ENCODE data around the gene DPP4.
"Not testable (repeated sequence)": the region's sequence is repeated elsewhere in the genome, so short reads cannot be mapped to it uniquely, and the experiment has no call there.

DPP4 gene

DNA sequence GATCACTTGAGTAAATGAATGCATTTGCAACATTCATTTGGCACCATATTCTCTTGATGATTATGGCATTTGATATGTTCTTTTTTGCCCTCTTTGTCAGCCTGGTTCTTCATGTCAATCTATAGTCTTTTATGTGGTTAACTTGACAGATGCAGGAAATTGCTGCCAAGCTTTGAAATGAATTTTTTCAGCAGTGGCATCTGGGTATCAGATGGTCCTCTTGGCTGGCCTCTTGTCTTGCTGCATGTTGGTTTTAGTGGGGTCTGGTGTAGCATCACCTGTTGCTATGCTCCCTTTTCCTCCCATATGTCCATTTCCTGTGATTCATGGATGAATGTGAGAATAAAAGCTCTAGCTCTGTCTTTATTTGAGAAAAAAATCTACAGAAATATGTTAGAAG lies 119.9 kb downstream of the DPP4 start:
- DNase-seq (ENCODE audit: low read depth) = no peak

DNA sequence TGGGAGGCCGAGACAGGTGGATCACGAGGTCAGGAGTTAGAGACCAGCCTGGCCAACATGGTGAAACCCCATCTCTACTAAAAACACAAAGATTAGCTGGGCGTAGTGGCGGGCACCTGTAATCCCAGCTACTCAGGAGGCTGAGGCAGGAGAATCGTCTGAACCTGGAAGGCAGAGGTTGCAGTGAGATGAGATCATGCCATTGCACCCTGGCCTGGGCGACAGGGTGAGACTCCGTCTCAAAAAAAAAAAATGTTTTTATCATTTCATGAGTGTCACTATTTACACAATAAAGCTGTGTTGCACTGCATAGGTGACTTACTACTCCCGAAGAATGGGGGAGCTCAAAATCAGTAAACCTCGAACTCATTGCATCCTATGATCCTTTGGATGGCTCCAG lies 120.6 kb downstream of the DPP4 start:
- DNase-seq (ENCODE audit: low read depth) = not testable (repeated sequence)

DNA sequence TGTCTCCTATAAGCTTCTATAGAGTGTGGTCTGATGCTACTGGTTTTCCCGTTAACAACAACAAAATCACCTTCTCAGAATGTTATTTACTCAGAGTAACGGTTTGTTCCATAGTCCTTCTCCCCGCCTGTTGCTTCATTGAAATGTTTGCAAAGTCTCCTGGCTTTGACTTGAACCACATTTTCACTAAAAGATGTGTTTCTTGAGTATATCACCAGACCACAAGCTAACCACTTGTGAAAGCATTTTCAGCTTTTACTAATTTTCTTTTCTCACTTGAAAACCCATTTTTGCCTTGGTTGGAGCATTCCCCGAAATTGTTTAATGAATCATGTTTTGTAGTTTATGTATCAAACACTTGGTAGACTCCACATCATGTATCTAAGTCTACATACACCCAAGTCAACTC lies 121.2 kb downstream of the DPP4 start:
- DNase-seq (ENCODE audit: low read depth) = no peak

DNA sequence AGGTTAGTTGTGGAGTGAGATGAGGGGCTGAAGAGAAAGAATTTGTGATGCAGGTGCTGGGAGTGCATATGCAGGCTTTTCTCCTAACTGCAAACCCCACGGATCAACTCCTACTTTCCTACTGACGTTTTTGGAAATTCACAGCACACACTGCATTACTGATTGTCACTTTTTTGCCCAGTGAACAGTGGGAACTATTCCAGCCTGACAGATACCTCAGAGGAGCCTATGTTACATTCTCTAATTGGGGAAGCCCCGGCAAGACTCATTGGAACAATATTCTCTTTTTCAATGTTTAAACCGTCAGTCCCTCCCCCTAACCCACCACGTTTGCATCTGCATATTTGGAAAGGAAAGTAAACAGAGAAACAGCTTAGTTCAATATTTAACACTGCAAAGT lies 126.2 kb downstream of the DPP4 start:
- DNase-seq (ENCODE audit: low read depth) = no peak

DNA sequence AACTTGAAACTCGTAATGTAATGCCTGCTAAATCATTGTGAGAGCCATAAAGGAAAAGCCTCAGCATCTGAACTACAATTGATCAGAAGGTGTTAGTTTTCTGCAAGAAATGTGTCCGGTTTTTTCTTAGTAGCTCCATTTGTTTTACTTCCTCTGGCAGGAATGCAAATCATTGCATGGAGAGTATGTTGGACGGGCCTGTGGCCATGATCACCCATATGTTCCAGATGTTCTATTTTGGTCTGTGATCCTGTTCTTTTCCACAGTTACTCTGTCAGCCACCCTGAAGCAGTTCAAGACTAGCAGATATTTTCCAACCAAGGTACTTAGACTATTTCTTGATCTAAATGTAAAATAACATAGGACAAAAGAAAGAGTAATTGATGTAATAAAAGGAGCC lies 126.6 kb downstream of the DPP4 start:
- DNase-seq (ENCODE audit: low read depth) = no peak

DNA sequence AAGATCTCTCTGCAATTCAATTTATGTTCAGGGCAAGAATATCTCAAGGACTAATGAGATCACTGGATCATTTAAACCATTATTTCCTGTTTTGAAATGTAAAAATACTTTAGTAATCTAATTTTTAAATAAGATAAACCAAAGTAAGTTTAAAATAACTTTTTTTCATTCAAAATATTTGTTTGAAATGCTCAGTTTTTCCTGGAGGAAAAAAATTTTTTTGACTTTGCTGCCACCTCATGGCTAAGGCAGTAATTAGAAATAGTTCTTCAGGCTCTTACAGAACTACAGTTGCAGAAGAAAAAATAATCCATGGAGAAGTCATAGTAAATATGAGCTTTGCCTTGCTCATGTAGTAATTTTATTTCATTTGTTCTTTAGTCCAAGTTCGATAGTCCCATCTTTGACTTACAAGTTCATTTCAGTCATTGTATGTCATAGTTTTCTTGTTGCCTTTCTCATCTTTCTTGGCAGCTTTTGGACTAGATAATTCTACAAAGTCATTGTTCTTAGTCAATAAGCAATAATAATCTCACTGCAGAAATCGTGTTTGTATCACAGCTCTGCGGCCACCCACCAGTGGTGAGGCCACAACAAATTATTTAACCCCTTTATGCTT lies 127.4 kb downstream of the DPP4 start:
- DNase-seq (ENCODE audit: low read depth) = no peak

DNA sequence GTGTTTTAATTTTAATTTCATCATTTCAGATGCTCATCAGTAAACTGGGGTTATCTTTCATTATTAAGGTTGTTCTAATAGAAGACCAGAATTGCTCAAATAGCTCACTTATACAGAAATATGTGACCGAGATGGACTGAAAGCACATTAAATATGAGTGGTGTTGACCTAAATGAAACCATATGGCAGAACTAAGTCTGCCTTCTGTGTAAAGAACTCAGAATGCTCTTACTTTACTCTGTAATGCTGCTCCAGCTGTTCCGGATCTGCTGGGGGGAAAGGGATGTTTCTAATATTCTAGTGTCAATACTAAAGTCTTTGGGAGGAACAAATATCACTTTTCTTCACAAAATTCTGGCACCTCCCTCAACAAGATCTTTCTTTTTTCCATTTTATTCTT lies 131.0 kb downstream of the DPP4 start:
- no peak for DNase-seq (ENCODE audit: low read depth)

Measured in stimulated activated CD8-positive, alpha-beta memory T cell treated with anti-CD3 and anti-CD28 coated beads, Interleukin-15, amount 100 ng/mL, for 24 hours (primary cell).